HepG2 (cell line): Measurements from ENCODE around the gene CHKA. TPM values are rescaled to one million over a fixed set of nuclear protein-coding genes. Genes with fewer than 3 reads are reported as not detected.

ENCODE experiments used
- ELF3 ChIP-seq: IDR thresholded peaks from 2 replicates; pipeline ENCODE4 v1.6.1; 2016; ENCODE audit warnings: missing genetic modification reagents, missing compliant biosample characterization
- HDAC2 ChIP-seq: sonication (generic); formaldehyde crosslinking; IDR thresholded peaks from 2 replicates; pipeline ENCODE4 v1.4.0; 2020; ENCODE audit warnings: missing genetic modification reagents
- KAT2B ChIP-seq: fragments of 150-350 bp; IDR thresholded peaks from 2 replicates; pipeline ENCODE4 v1.6.1; 2014; ENCODE audit warnings: low read depth, low read length, borderline replicate concordance
- KLF13 ChIP-seq: sonication (generic); formaldehyde crosslinking; IDR thresholded peaks from 2 replicates; pipeline ENCODE4 v1.4.0; 2020; ENCODE audit warnings: mild to moderate bottlenecking, missing genetic modification reagents
- MIER2 ChIP-seq: IDR thresholded peaks from 2 replicates; pipeline ENCODE4 v1.6.1; 2016; ENCODE audit warnings: missing biosample characterization, missing genetic modification reagents
- TEAD3 ChIP-seq: optimal IDR thresholded peaks from 2 replicates; pipeline ENCODE3; 2016; ENCODE audit warnings: borderline replicate concordance
- THAP8 ChIP-seq: sonication (generic); formaldehyde crosslinking; IDR thresholded peaks from 2 replicates; pipeline ENCODE4 v1.5.1; 2020; ENCODE audit warnings: missing genetic modification reagents, mild to moderate bottlenecking, borderline replicate concordance
- ZNF251 ChIP-seq: sonication (generic); formaldehyde crosslinking; IDR thresholded peaks from 2 replicates; pipeline ENCODE4 v1.9.0; 2021; ENCODE audit warnings: mild to moderate bottlenecking, missing genetic modification reagents
- ZNF3 ChIP-seq: IDR thresholded peaks from 2 replicates; pipeline ENCODE4 v1.7.0; 2017; ENCODE audit warnings: inconsistent platforms
- ZNF326 ChIP-seq: sonication (generic); formaldehyde crosslinking; IDR thresholded peaks from 2 replicates; pipeline ENCODE4 v1.4.0; 2020; ENCODE audit warnings: missing genetic modification reagents, borderline replicate concordance
- ZNF382 ChIP-seq: sonication (generic); formaldehyde crosslinking; IDR thresholded peaks from 2 replicates; pipeline ENCODE4 v1.5.0; 2020; ENCODE audit warnings: missing genetic modification reagents, mild to moderate bottlenecking, borderline replicate concordance
- ZNF563 ChIP-seq: sonication (generic); formaldehyde crosslinking; IDR thresholded peaks from 2 replicates; pipeline ENCODE4 v1.8.0; 2022; ENCODE audit warnings: mild to moderate bottlenecking, moderate library complexity, missing genetic modification reagents
- ZNF567 ChIP-seq: sonication (generic); formaldehyde crosslinking; IDR thresholded peaks from 2 replicates; pipeline ENCODE4 v1.8.1; 2023; ENCODE audit warnings: mild to moderate bottlenecking, missing genetic modification reagents, borderline replicate concordance
- ZNF598 ChIP-seq: sonication (generic); formaldehyde crosslinking; IDR thresholded peaks from 2 replicates; pipeline ENCODE4 v1.5.1; 2020; ENCODE audit warnings: mild to moderate bottlenecking, missing genetic modification reagents, borderline replicate concordance
- polyA plus RNA-seq, 8 experiments: library from polyadenylated mRNA; depleted of rRNA in 3 of 8; stranded (reverse) in 7 of 8; unstranded in 1 of 8; fragments of >200 nt; fragmentation: Illumina TruSeq in 4 of 8; extraction: Trizol in 4 of 8; gene quantifications; 2 replicates each; pipeline versions ENCODE4 v1.2.1 to v1.2.3, GENCODE V29; 2011 to 2016; ENCODE audit warnings: low read depth in 4 of 8, missing spikeins in 1 of 8, mixed read lengths in 1 of 8; ENCODE audit not compliant: insufficient read depth in 1 of 8
- total RNA-seq, 5 experiments: library from RNA; depleted of rRNA; stranded (reverse); fragments of >200 nt; fragmentation: Illumina TruSeq; extraction: Trizol; gene quantifications; 2 replicates each; pipeline ENCODE4 v1.2.3, GENCODE V29; 2016; ENCODE audit warnings: low read depth in 1 of 5
- TF ChIP-seq, protein P1 (sequence below): sonication (generic); formaldehyde crosslinking; IDR thresholded peaks from 2 replicates; pipeline ENCODE4 v1.4.0; 2020; ENCODE audit warnings: missing genetic modification reagents, borderline replicate concordance
- TF ChIP-seq, protein P2 (sequence below): sonication (generic); formaldehyde crosslinking; IDR thresholded peaks from 2 replicates; pipeline ENCODE4 v1.5.0; 2020; ENCODE audit warnings: mild to moderate bottlenecking, missing genetic modification reagents, moderate library complexity
- TF ChIP-seq, protein P3 (sequence below): sonication (generic); formaldehyde crosslinking; IDR thresholded peaks from 2 replicates; pipeline ENCODE4 v1.4.0; 2020; ENCODE audit warnings: mild to moderate bottlenecking, missing genetic modification reagents

Gene CHKA
- total and polyA plus RNA-seq, 2 of the 13 experiments (the other 11 are each of a cell fraction or from before 2014, with no cell fraction given), result 71.6 to 92.7 TPM

GRCh38 chr11:68038226-68038717 lies 82.9 kb downstream of the CHKA start (continued):
- TF ChIP-seq, protein P1, sequence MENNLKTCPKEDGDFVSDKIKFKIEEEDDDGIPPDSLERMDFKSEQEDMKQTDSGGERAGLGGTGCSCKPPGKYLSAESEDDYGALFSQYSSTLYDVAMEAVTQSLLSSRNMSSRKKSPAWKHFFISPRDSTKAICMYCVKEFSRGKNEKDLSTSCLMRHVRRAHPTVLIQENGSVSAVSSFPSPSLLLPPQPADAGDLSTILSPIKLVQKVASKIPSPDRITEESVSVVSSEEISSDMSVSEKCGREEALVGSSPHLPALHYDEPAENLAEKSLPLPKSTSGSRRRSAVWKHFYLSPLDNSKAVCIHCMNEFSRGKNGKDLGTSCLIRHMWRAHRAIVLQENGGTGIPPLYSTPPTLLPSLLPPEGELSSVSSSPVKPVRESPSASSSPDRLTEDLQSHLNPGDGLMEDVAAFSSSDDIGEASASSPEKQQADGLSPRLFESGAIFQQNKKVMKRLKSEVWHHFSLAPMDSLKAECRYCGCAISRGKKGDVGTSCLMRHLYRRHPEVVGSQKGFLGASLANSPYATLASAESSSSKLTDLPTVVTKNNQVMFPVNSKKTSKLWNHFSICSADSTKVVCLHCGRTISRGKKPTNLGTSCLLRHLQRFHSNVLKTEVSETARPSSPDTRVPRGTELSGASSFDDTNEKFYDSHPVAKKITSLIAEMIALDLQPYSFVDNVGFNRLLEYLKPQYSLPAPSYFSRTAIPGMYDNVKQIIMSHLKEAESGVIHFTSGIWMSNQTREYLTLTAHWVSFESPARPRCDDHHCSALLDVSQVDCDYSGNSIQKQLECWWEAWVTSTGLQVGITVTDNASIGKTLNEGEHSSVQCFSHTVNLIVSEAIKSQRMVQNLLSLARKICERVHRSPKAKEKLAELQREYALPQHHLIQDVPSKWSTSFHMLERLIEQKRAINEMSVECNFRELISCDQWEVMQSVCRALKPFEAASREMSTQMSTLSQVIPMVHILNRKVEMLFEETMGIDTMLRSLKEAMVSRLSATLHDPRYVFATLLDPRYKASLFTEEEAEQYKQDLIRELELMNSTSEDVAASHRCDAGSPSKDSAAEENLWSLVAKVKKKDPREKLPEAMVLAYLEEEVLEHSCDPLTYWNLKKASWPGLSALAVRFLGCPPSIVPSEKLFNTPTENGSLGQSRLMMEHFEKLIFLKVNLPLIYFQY (CRISPR knock-in tag), result peak; percentile 53; the same call in 1 of the 2 replicates
- no peak for TF ChIP-seq ZNF326 (CRISPR knock-in tag)
- no peak for TF ChIP-seq KAT2B
- TF ChIP-seq ZNF382 (CRISPR knock-in tag), result no peak
- TF ChIP-seq HDAC2, result peak; percentile 97
- peak; percentile 54; the same call in 1 of the 2 replicates for TF ChIP-seq MIER2 (CRISPR knock-in tag)
- TF ChIP-seq, protein P2, sequence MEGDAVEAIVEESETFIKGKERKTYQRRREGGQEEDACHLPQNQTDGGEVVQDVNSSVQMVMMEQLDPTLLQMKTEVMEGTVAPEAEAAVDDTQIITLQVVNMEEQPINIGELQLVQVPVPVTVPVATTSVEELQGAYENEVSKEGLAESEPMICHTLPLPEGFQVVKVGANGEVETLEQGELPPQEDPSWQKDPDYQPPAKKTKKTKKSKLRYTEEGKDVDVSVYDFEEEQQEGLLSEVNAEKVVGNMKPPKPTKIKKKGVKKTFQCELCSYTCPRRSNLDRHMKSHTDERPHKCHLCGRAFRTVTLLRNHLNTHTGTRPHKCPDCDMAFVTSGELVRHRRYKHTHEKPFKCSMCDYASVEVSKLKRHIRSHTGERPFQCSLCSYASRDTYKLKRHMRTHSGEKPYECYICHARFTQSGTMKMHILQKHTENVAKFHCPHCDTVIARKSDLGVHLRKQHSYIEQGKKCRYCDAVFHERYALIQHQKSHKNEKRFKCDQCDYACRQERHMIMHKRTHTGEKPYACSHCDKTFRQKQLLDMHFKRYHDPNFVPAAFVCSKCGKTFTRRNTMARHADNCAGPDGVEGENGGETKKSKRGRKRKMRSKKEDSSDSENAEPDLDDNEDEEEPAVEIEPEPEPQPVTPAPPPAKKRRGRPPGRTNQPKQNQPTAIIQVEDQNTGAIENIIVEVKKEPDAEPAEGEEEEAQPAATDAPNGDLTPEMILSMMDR (CRISPR knock-in tag), result peak; percentile 48
- TF ChIP-seq ZNF3, result no peak
- TF ChIP-seq ELF3 (CRISPR knock-in tag), result peak; percentile 79
- no peak for TF ChIP-seq THAP8 (CRISPR knock-in tag)
- no peak for TF ChIP-seq ZNF251 (CRISPR knock-in tag)
- peak; percentile 24; the same call in 1 of the 2 replicates for TF ChIP-seq ZNF598 (CRISPR knock-in tag)
- TF ChIP-seq TEAD3, result peak; percentile 90
- peak; percentile 93 for TF ChIP-seq ZNF563 (CRISPR knock-in tag)
- TF ChIP-seq KLF13 (CRISPR knock-in tag), result no peak
- TF ChIP-seq, protein P3, sequence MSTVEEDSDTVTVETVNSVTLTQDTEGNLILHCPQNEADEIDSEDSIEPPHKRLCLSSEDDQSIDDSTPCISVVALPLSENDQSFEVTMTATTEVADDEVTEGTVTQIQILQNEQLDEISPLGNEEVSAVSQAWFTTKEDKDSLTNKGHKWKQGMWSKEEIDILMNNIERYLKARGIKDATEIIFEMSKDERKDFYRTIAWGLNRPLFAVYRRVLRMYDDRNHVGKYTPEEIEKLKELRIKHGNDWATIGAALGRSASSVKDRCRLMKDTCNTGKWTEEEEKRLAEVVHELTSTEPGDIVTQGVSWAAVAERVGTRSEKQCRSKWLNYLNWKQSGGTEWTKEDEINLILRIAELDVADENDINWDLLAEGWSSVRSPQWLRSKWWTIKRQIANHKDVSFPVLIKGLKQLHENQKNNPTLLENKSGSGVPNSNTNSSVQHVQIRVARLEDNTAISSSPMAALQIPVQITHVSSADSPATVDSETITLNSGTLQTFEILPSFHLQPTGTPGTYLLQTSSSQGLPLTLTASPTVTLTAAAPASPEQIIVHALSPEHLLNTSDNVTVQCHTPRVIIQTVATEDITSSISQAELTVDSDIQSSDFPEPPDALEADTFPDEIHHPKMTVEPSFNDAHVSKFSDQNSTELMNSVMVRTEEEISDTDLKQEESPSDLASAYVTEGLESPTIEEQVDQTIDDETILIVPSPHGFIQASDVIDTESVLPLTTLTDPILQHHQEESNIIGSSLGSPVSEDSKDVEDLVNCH (CRISPR knock-in tag), result 0 out of 2 replicates have a peak, but pooled peaks have one; percentile 24
- TF ChIP-seq ZNF567 (CRISPR knock-in tag), result peak; percentile 18; the same call in 1 of the 2 replicates
